ENCODE data around the gene GAL3ST2. TPM values are rescaled to one million over a fixed set of nuclear protein-coding genes. Genes with fewer than 3 reads are reported as not detected.
"Not testable (repeated sequence)": the region's sequence is repeated elsewhere in the genome, so short reads cannot be mapped to it uniquely, and the experiment has no call there.

GAL3ST2 gene
- total RNA-seq, 1 donor from 2014 or later, result not detected

DNA sequence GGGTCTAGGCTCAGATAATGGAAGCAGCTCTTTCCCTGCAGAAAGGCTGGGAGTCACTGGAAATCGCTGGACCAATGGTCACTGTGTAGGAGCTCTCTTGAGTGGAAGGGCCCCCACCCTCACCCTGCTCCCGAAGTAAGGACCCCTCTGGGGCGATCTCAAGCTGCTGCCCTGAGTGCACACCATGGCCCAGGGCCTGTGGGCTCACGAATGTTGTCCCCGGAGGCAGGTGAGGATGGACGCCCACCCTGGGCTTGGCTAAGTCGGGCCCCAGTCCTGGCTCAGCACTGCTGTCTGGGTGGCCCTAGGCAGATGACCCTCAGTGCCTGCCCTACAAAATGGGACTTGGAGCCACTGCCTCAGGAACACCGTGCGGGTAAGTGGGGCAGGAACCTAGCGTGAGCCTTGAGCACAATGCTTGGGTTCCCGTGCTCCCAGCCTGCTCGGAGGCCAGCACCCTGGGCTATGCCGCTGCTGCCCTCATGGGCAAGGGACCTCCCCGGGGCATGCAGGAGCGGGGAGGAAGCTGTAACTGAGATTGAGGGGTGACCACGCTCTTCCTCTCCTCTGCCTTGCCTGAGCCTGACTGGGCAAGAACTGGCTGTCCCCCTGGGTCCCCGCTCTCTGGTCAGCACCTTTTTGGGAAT, 38.5 kb upstream of the GAL3ST2 start:
- H3K36me3 ChIP-seq, result peaks cover 0 to 4% of the 10 kb centered on the region in 2 donors
- intact Hi-C loops (cut with DNase I), result loop anchor here (10.0 kb wide), 1 partner anchor 383 kb away; the partner anchor contains the start of gene FARP2
- H3K4me1 ChIP-seq, result peaks cover 5 to 6% of the 10 kb centered on the region in 2 donors
- TF ChIP-seq, protein P1, sequence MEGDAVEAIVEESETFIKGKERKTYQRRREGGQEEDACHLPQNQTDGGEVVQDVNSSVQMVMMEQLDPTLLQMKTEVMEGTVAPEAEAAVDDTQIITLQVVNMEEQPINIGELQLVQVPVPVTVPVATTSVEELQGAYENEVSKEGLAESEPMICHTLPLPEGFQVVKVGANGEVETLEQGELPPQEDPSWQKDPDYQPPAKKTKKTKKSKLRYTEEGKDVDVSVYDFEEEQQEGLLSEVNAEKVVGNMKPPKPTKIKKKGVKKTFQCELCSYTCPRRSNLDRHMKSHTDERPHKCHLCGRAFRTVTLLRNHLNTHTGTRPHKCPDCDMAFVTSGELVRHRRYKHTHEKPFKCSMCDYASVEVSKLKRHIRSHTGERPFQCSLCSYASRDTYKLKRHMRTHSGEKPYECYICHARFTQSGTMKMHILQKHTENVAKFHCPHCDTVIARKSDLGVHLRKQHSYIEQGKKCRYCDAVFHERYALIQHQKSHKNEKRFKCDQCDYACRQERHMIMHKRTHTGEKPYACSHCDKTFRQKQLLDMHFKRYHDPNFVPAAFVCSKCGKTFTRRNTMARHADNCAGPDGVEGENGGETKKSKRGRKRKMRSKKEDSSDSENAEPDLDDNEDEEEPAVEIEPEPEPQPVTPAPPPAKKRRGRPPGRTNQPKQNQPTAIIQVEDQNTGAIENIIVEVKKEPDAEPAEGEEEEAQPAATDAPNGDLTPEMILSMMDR (IDR thresholded peaks at IDR 0.05), result no peak
- DNase-seq (ENCODE audit: low spot score in 2 of 2), result no peak
- H3K27ac ChIP-seq, result no peak overlapping the region
- H3K9me3 ChIP-seq, result no peaks in the 10 kb centered on the region
- no peaks in the 10 kb centered on the region for H3K27me3 ChIP-seq
- H3K4me3 ChIP-seq, result no peak overlapping the region

DNA sequence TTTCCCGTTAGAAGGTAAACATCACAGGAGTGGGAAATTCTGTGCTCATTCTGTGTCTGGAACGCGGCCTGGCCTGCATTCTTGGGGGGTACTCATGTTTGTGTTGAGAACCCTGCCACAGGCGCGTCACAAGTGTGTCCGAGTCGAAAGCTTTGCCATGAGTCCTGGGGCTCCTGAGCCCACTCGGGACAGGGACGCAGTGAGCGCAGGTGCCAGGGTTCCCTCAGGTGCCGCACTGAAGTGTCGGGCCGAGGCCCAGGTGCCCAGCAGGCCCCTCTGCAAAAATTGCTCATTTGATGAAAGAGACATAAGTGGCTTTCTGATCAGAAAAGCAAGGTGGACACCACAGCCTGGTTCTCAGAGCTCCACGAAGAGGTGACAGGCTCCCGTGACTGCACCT, 37.4 kb upstream of the GAL3ST2 start:
- no peak for DNase-seq (ENCODE audit: low spot score in 2 of 2)
- no peak overlapping the region for H3K4me3 ChIP-seq
- no peaks in the 10 kb centered on the region for H3K27me3 ChIP-seq
- intact Hi-C loops (cut with DNase I), result loop anchor here (10.0 kb wide), 1 partner anchor 384 kb away; the partner anchor contains the start of gene FARP2
- H3K4me1 ChIP-seq, result peaks cover under 1 to 6% of the 10 kb centered on the region in 2 donors
- H3K36me3 ChIP-seq, result peaks cover 6 to 11% of the 10 kb centered on the region in 2 donors
- H3K9me3 ChIP-seq, result no peaks in the 10 kb centered on the region
- no peak overlapping the region for H3K27ac ChIP-seq
- TF ChIP-seq, protein P1 (IDR thresholded peaks at IDR 0.05), result no peak

DNA sequence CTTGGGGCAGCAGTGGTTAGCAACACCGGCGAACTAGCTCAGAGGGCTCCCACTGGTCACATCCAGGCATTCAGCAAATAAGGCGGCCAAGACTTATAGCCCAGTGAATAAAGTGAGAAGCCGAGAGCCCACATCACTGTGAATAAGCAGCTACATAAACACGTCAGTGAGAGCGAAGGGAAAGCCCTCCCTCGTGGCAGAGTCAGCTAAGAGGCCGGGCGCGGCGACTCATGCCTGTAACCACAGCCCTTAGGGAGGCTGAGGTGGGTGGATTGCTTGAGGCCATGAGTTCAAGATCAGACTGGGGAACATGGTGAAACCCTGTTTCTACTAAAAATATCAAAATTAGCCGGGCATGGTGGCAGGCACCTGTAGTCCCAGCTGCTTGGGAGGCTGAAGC, 37.0 kb upstream of the GAL3ST2 start:
- Histone ChIP-seq H3K36me3 (peaks cover 10 to 16% of the 10 kb centered on the region in 2 donors), H3K27ac (no peak overlapping the region), H3K9me3 (no peaks in the 10 kb centered on the region), H3K4me1 (peaks cover 0 to 6% of the 10 kb centered on the region in 2 donors), H3K4me3 (no peak overlapping the region), H3K27me3 (no peaks in the 10 kb centered on the region)
- TF ChIP-seq, protein P1 (IDR thresholded peaks at IDR 0.05), result no peak
- intact Hi-C loops (cut with DNase I), result loop anchor here (10.0 kb wide), 1 partner anchor 385 kb away; the partner anchor contains the start of gene FARP2
- DNase-seq (ENCODE audit: low spot score in 2 of 2), result no peak

DNA sequence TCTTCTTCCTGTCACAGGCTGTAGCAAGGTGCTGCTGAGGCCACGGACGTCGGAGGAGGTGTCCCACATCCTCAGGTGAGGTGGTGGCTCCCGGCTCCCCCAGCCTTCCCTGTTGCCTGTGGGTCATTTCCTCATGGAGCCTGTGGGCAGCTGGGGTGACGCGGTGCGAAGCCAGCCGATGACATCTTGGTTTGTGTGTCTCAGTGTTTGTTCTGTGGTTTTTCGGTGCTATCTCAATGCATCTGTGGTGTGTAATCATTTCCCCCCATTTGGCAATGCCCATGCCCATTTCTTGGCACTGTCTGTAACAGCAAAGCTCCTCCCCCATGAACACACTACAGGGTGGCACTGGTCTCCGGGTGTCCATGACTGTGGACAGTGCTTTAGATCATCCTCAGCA, 35.6 kb upstream of the GAL3ST2 start:
- no peaks in the 10 kb centered on the region for H3K9me3 ChIP-seq
- no peaks in the 10 kb centered on the region for H3K4me1 ChIP-seq
- H3K27ac ChIP-seq, result no peak overlapping the region
- TF ChIP-seq, protein P1 (IDR thresholded peaks at IDR 0.05), result no peak
- DNase-seq (ENCODE audit: low spot score in 2 of 2), result no peak
- intact Hi-C loops (cut with DNase I), result no loop called here
- H3K4me3 ChIP-seq, result no peak overlapping the region
- H3K27me3 ChIP-seq, result no peaks in the 10 kb centered on the region
- peaks cover 17 to 30% of the 10 kb centered on the region in 2 donors for H3K36me3 ChIP-seq

DNA sequence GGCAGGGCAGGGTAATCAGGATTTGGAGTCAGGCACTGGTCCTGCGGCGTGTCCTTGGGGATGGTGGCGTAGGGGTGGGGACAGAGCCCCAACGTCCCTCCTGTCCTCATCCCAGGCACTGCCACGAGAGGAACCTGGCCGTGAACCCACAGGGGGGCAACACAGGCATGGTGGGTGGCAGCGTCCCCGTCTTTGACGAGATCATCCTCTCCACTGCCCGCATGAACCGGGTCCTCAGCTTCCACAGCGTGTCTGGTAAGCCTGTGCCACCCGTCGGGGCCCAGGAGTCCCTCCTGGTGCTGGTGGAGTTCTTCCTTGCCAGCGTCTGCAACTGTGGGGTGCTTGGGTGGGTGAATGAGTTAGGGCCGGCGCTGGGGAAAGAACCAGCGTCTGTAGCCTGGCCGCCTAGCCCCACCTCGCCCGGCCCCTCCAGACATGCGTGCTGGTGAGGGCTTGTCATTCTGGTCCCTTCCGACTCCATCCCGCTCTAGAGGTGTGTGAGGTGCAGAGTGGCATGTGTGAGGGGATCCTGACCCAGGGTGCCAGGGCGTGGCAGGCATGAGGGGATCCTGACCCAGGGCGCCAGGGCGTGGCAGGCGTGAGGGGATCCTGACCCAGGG, 34.2 kb upstream of the GAL3ST2 start:
- TF ChIP-seq, protein P1 (IDR thresholded peaks at IDR 0.05), result no peak
- no peaks in the 10 kb centered on the region for H3K4me1 ChIP-seq
- no peaks in the 10 kb centered on the region for H3K27me3 ChIP-seq
- H3K9me3 ChIP-seq, result no peaks in the 10 kb centered on the region
- H3K36me3 ChIP-seq, result peaks cover 17 to 32% of the 10 kb centered on the region in 2 donors
- intact Hi-C loops (cut with DNase I), result no loop called here
- H3K27ac ChIP-seq, result no peak overlapping the region
- no peak overlapping the region for H3K4me3 ChIP-seq
- no peak for DNase-seq (ENCODE audit: low spot score in 2 of 2)

DNA sequence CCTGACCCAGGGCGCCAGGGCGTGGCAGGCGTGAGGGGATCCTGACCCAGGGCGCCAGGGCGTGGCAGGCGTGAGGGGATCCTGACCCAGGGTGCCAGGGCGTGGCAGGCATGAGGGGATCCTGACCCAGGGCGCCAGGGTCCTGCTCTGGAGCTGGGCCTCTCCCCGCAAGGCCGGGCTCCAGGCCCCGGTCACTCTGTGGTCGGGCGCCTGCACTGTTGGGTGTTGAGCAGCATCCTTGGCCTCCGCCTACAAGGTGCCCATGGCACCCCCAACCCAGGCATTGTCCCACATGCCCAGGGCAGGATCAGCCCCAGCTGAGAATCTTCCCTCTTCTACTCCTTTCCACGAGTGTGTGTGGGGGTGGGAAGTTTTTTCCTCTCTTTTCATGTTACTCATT, 33.6 kb upstream of the GAL3ST2 start:
- H3K27ac ChIP-seq; DNase-seq (ENCODE audit: low spot score in 2 of 2); intact Hi-C loops (cut with DNase I); H3K27me3 ChIP-seq; H3K9me3 ChIP-seq; H3K4me1 ChIP-seq; H3K4me3 ChIP-seq: not testable (repeated sequence)
- H3K36me3 ChIP-seq, result peaks cover 17 to 32% of the 10 kb centered on the region in 2 donors
